Fibroblast of villous mesenchyme (primary cell): Measurements from ENCODE around the gene BBS9. TPM values are rescaled to one million over a fixed set of nuclear protein-coding genes. Genes with fewer than 3 reads are reported as not detected.

ENCODE experiments used
- DNase-seq: peaks from one replicate; pipeline ENCODE4 v3.0.0-alpha.2; 2010; ENCODE audit warnings: low read depth
- H3K4me3 ChIP-seq: 2 replicates; pipeline ENCODE4 v1.5.1; 2011; ENCODE audit warnings: low read depth, mild to moderate bottlenecking, low read length
- CTCF ChIP-seq: IDR thresholded peaks from 2 replicates; pipeline ENCODE4 v1.5.1; 2012; ENCODE audit warnings: low read depth, mild to moderate bottlenecking, low read length; ENCODE audit not compliant: insufficient read depth
- total RNA-seq: library from RNA; depleted of rRNA; stranded (reverse); fragments of >200 nt; gene quantifications from 2 replicates; pipeline ENCODE4 v1.2.3, GENCODE V29; 2012

Gene BBS9
- 20.7 and 22.9 TPM in 2 replicates for total RNA-seq

DNA sequence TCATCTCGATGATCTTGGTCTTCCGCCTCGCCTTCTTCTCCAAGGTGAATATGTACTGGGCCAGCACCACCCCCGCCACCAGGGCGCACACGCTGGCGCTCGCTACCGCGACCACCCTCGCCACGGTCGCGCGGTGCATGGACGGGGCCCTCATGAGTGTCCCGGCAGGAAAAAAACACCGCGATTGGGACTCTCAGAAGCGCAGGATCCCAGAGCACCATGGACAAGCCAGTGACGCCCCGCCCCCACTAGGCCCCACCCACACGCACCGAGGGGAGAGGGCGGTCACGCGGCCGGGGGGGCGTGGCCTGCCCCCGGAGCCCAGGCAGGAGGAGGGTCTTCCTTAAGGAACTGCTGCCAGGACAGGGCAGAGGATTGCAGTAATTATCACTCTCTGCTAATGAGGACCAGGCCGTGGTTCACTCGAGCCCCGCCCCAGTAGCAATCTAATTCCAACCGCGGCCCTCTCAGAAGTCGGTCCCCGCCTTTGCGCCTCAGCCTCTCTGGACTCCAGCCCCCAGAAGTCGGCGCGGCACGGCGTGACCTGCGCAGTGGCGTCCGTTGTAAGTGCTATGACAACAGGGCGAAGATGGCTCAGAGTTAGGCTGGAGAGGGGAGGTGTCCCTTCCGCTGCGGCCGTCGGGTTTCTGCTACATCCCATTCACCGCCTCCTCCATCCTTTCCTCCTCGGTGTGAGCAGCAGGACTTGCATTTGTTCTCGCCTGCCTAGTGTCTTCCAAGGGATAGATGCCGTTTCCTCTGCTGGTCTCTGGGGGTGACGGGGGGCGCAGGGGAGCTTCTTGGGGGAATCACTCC is at the start of gene BBS9:
BBS9 (plus strand) TSS at position 575 of the 816 bp plus-strand sequence. CDS start 16,689 bp downstream, outside the sequence.
- peak within 1 kb of the TSS; percentile 92 for H3K4me3 ChIP-seq
- peak; percentile 2 for TF ChIP-seq CTCF
- peak; percentile 95 for DNase-seq

GRCh38 chr7:33079763-33080690 is 49.3 kb upstream of the BBS9 start:
- no peak for DNase-seq
- TF ChIP-seq CTCF = no peak
- H3K4me3 ChIP-seq = no peak overlapping the region

- no peak for DNase-seq
- no peak for TF ChIP-seq CTCF
- H3K4me3 ChIP-seq = no peak overlapping the region
These were observed 42.0 kb upstream of the BBS9 start for GRCh38 chr7:33087356-33087755.

DNA sequence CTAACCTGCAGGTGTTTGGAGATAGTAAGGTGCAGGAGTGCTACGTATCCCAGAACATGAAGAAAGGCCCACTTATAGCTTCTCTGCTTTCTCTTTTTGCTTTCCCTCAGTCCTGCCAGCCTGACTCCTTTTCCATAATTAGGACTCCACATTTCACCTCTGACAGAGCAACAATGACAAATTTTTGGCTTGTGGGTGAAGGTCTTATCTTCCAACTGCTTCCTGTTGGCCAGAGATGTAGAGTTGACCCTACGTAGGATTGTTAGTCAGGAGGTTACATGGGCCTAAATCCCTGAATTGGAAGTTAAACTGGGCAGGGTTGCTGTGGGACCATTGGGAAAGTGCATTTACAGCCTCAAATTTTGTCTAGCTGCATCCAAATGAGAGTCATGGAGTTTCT is 41.5 kb upstream of the BBS9 start:
- TF ChIP-seq CTCF = no peak
- DNase-seq = no peak
- no peak overlapping the region for H3K4me3 ChIP-seq

- no peak for DNase-seq
- no peak for TF ChIP-seq CTCF
- H3K4me3 ChIP-seq = no peak overlapping the region
These were observed 40.2 kb upstream of the BBS9 start for GRCh38 chr7:33089142-33089541.

DNA sequence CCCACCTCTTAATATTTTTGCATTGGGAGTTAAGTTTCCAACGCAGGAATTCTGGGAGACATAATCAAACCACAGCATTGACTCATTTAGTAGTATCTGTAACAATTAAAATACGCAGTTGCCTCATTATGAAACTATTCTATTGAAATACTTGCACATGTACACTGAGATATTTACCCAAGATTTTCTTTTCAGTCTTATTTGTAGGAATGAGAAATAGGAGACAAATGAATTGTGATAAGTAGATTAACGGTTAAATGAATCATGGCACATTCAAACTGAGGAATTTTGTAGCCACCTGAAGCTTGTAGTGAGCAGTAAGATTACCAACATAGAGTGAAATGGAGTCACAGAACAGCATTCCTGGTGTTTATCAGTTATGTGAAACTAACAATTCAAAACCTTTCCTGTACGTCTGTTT is 38.2 kb upstream of the BBS9 start:
- no peak for DNase-seq
- no peak overlapping the region for H3K4me3 ChIP-seq
- no peak for TF ChIP-seq CTCF
